ENCODE measurements around the gene NFKBIL1.

- no peak for TF ChIP-seq CTCF (IDR thresholded peaks at IDR 0.05)
- no peak for TF ChIP-seq POLR2AphosphoS5 (IDR thresholded peaks at IDR 0.05)
Observed at GRCh38 chr6:31560697-31561058, 13.3 kb downstream of the NFKBIL1 start.
